Sigmoid colon (tissue), 7 donors: ENCODE data around the gene AMH. TPM values are rescaled to one million over a fixed set of nuclear protein-coding genes. Genes with fewer than 3 reads are reported as not detected.

ENCODE experiments used
- DNase-seq: peaks from one replicate; pipeline ENCODE4 v3.0.0-alpha.2; 2019
- H3K27ac ChIP-seq, 4 donors: fragments of 200-600 bp; sonication (generic); one replicate each; pipeline ENCODE4 v1.5.1; 2016 to 2019; ENCODE audit warnings: mild to moderate bottlenecking in 1 of 4
- H3K27me3 ChIP-seq, 3 donors: fragments of 200-600 bp; sonication (generic); one replicate each; pipeline ENCODE4 v1.5.1; 2019; ENCODE audit warnings: mild to moderate bottlenecking in 1 of 3
- H3K36me3 ChIP-seq, 4 donors: fragments of 200-600 bp; sonication (generic); one replicate each; pipeline ENCODE4 v1.5.1; 2016 to 2019
- H3K4me1 ChIP-seq, 4 donors: fragments of 200-600 bp; sonication (generic); one replicate each; pipeline ENCODE4 v1.5.1; 2017 to 2019
- H3K4me3 ChIP-seq, 4 donors: fragments of 200-600 bp; sonication (generic); one replicate each; pipeline ENCODE4 v1.5.1; 2017 to 2019; ENCODE audit warnings: mild to moderate bottlenecking in 2 of 4, moderate library complexity in 1 of 4
- H3K9me3 ChIP-seq, 4 donors: fragments of 200-600 bp in 3 of 4; sonication (generic) in 3 of 4; one replicate each; pipeline versions ENCODE4 v1.5.1 to v1.6.1; 2013 to 2019
- EP300 ChIP-seq, 4 donors: sonication (generic); formaldehyde crosslinking; IDR thresholded peaks; one replicate each; pipeline ENCODE4 v1.6.1; 2017; ENCODE audit warnings: antibody characterized with exemption in 4 of 4
- POLR2A ChIP-seq, 2 donors: fragments of 450-650 bp; IDR thresholded peaks; one replicate each; pipeline ENCODE4 v1.6.1; 2016; ENCODE audit warnings: antibody characterized with exemption in 2 of 2, mild to moderate bottlenecking in 2 of 2, moderate library complexity in 2 of 2
- POLR2AphosphoS5 ChIP-seq, 4 donors: sonication (generic); formaldehyde crosslinking; IDR thresholded peaks; one replicate each; pipeline ENCODE4 v1.6.1; 2017; ENCODE audit warnings: antibody characterized with exemption in 4 of 4
- WGBS, 2 donors: extraction: QIAGEN DNeasy Blood & Tissue Kit; methylation state at CpG; one replicate each; pipeline ENCODE4 v1.1.7; 2013; 5-methylcytosine and 5-hydroxymethylcytosine counted together
- intact Hi-C: fragments of 100-400 bp; cut with DNase I; formaldehyde crosslinking; loops from one replicate; pipeline ENCODE4 v1.15.1; 2023
- polyA plus RNA-seq, 3 donors: library from polyadenylated mRNA; stranded (reverse); fragments of 200-250 nt; gene quantifications; one replicate each; pipeline ENCODE4 v1.2.3, GENCODE V29; 2013
- total RNA-seq, 4 donors: library from RNA; depleted of rRNA; stranded (reverse); fragments of >200 nt; gene quantifications; one replicate each; pipeline ENCODE4 v1.1.0, GENCODE V29; 2016
- TF ChIP-seq, protein P1 (sequence below), 4 experiments: fragments of 450-650 bp in 3 of 4; fragments of 200-600 bp in 1 of 4; IDR thresholded peaks; one replicate each; pipeline ENCODE4 v1.5.1; 2016 to 2019; ENCODE audit warnings: antibody characterized with exemption in 4 of 4, mild to moderate bottlenecking in 3 of 4, moderate library complexity in 2 of 4
- donor health status: healthy with polysubstance abuse.
- donor health status: Bipolar disorder and iron deficiency.
- donor health status: healthy.

Gene AMH
- total and polyA plus RNA-seq, 7 donors, result 0.69 to 3.3 (median 1.8) TPM; not detected in 2

DNA sequence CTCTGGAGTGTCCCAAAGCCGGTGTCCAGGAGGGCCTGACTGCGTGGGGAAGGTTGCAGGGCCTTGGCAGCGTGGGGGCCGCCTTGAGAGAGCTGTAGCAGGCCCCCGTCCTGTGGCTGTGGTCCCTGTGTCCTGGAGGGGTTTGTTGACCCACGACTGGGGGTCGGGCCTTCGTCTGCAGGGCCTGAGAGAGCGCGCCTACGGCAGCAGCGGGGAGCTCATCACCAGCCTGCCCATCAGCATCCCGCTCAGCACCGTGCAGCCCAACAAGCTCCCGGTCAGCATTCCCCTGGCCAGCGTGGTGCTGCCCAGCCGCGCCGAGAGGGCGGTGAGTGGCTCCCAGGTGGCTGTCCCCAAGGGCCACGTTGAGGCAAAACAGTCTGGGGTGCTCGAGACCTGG lies 31.5 kb upstream of the AMH start:
- peaks cover 27 to 94% (median 55%) of the 10 kb centered on the region in 4 donors for H3K36me3 ChIP-seq
- intact Hi-C loops, result no loop called here
- TF ChIP-seq POLR2AphosphoS5 (IDR thresholded peaks at IDR 0.05), result no peak
- DNase-seq, result no peak
- no peaks in the 10 kb centered on the region for H3K27me3 ChIP-seq
- peaks cover 0 to 11% (median 0%) of the 10 kb centered on the region in 4 donors for H3K4me1 ChIP-seq
- H3K27ac ChIP-seq, result no peak overlapping the region
- 97 to 98% methylated on average over 22 of the region's 22 CpGs for WGBS, 2 donors
- H3K9me3 ChIP-seq, result no peaks in the 10 kb centered on the region
- H3K4me3 ChIP-seq, result no peak overlapping the region

DNA sequence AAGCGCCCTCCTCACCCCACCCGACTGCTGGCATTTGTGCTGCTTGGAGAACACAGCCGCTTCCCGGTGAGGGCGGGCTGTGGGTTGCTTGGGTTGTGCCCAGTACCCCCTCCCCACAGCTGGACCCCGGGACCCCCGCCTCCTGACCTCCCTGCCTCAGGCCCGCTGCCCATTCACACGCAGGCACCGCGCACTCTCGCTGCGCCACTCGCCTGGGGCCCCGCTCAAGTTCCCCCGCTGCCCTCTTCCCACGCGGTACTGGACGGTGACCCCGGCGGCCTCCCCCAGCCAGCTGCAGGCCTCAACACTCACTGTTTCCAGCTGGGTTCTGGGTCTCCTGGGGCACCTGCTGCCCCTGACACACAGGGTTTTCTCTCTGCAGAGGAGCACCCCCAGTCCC lies 29.4 kb upstream of the AMH start:
- Histone ChIP-seq H3K27ac (no peak overlapping the region), H3K36me3 (peaks cover 21 to 94% (median 43%) of the 10 kb centered on the region in 4 donors), H3K4me3 (no peak overlapping the region), H3K4me1 (peaks cover 0 to 11% (median 0%) of the 10 kb centered on the region in 4 donors), H3K27me3 (no peaks in the 10 kb centered on the region), H3K9me3 (no peaks in the 10 kb centered on the region)
- intact Hi-C loops, result no loop called here
- TF ChIP-seq EP300 (IDR thresholded peaks at IDR 0.05), result no peak
- TF ChIP-seq, protein P1, sequence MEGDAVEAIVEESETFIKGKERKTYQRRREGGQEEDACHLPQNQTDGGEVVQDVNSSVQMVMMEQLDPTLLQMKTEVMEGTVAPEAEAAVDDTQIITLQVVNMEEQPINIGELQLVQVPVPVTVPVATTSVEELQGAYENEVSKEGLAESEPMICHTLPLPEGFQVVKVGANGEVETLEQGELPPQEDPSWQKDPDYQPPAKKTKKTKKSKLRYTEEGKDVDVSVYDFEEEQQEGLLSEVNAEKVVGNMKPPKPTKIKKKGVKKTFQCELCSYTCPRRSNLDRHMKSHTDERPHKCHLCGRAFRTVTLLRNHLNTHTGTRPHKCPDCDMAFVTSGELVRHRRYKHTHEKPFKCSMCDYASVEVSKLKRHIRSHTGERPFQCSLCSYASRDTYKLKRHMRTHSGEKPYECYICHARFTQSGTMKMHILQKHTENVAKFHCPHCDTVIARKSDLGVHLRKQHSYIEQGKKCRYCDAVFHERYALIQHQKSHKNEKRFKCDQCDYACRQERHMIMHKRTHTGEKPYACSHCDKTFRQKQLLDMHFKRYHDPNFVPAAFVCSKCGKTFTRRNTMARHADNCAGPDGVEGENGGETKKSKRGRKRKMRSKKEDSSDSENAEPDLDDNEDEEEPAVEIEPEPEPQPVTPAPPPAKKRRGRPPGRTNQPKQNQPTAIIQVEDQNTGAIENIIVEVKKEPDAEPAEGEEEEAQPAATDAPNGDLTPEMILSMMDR (IDR thresholded peaks at IDR 0.05), result no peak
- TF ChIP-seq POLR2A (IDR thresholded peaks at IDR 0.05), result no peak
- no peak for TF ChIP-seq POLR2AphosphoS5 (IDR thresholded peaks at IDR 0.05)
- 94 to 96% methylated on average over 21 of the region's 21 CpGs for WGBS, 2 donors
- no peak for DNase-seq

DNA sequence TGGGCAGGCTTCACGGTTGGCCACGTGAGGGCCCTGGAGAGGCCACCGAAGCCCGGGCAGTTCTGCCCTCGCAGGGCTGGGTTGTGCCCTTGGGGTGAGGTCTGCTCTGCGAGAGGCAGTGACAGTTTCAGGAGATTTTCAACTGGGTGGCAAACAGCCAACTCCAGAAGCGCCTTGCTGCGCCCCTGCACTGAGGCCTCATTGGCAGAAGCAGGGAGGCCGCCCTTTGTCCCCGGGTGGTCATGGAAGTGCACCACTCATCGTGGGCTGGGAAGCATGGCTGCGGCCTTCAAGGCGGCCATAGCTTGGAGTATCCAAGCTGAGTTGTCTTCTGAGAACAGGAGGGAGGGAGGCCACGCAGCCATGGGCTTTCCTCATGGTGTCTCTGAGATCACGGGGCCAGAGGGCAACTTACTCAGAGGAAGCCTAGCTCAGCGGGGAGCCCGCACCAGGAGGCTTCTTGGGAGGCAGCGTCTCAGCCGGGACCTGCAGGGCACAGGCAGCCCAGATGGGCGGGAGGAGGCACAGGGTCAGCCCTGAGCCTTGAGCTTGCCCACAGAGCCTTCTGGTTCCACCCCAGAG lies 27.8 kb upstream of the AMH start:
- H3K9me3 ChIP-seq, result no peaks in the 10 kb centered on the region
- no peak for DNase-seq
- peaks cover 0 to 11% (median 0%) of the 10 kb centered on the region in 4 donors for H3K4me1 ChIP-seq
- intact Hi-C loops, result no loop called here
- H3K4me3 ChIP-seq, result no peak overlapping the region
- H3K36me3 ChIP-seq, result peaks cover 22 to 94% (median 48%) of the 10 kb centered on the region in 4 donors
- no peaks in the 10 kb centered on the region for H3K27me3 ChIP-seq
- peak overlapping the region in 1 of 4 donors; percentile 33 for H3K27ac ChIP-seq
- TF ChIP-seq EP300 (IDR thresholded peaks at IDR 0.05) (no peak), POLR2AphosphoS5 (IDR thresholded peaks at IDR 0.05) (no peak), POLR2A (IDR thresholded peaks at IDR 0.05) (no peak)
- TF ChIP-seq, protein P1 (IDR thresholded peaks at IDR 0.05), result no peak
- 92 to 94% methylated on average over 20 of the region's 20 CpGs for WGBS, 2 donors

DNA sequence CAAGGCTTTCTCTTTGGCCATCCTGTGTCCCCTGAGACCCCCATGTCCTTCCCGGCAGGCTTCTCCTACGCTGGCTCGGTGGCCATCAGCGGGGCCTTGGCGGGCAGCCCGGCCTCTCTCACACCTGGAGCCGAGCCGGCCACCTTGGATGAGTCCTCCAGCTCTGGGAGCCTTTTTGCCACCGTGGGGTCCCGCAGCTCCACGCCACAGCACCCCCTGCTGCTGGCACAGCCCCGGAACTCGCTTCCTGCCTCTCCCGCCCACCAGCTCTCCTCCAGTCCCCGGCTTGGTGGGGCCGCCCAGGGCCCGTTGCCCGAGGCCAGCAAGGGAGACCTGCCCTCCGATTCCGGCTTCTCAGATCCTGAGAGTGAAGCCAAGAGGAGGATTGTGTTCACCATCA lies 27.2 kb upstream of the AMH start:
- intact Hi-C loops, result no loop called here
- WGBS, 2 donors, result 91 to 94% methylated on average over 20 of the region's 20 CpGs
- Histone ChIP-seq H3K27me3 (no peaks in the 10 kb centered on the region), H3K4me3 (no peak overlapping the region), H3K27ac (peak overlapping the region in 1 of 4 donors; percentile 33), H3K9me3 (no peaks in the 10 kb centered on the region), H3K4me1 (peaks cover 0 to 11% (median 0%) of the 10 kb centered on the region in 4 donors), H3K36me3 (peaks cover 19 to 94% (median 48%) of the 10 kb centered on the region in 4 donors)
- TF ChIP-seq, protein P1 (IDR thresholded peaks at IDR 0.05), result peak in 2 of 4 experiments; percentile 19 to 24
- TF ChIP-seq POLR2A (IDR thresholded peaks at IDR 0.05), result no peak
- no peak for DNase-seq

DNA sequence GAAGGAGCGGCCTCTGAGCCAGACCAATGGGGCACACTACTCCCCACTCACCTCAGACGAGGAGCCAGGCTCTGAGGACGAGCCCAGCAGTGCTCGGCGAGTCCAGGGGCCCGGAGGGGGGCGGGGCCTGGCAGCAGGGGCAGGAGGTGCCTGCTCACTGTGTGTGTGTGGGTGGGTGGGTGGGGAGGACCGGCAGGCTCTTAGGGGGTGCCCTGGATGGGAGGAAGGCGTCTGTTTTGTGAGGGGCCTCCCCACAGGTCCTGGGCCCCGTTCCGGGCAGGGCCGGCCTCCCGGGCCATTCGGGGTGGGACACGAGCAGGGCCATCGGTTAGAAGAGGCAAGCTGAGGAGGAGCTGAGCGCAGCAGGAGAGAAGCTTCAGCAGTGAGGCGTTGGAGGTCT lies 25.7 kb upstream of the AMH start:
- TF ChIP-seq EP300 (IDR thresholded peaks at IDR 0.05) (no peak), POLR2A (IDR thresholded peaks at IDR 0.05) (no peak), POLR2AphosphoS5 (IDR thresholded peaks at IDR 0.05) (no peak)
- TF ChIP-seq, protein P1 (IDR thresholded peaks at IDR 0.05), result no peak
- H3K4me3 ChIP-seq, result no peak overlapping the region
- peaks cover 12 to 94% (median 40%) of the 10 kb centered on the region in 4 donors for H3K36me3 ChIP-seq
- peaks cover 0 to 11% (median 0%) of the 10 kb centered on the region in 4 donors for H3K4me1 ChIP-seq
- no peak for DNase-seq
- H3K27me3 ChIP-seq, result no peaks in the 10 kb centered on the region
- H3K9me3 ChIP-seq, result no peaks in the 10 kb centered on the region
- WGBS, 2 donors, result 90% methylated on average over 18 of the region's 18 CpGs
- H3K27ac ChIP-seq, result no peak overlapping the region
- intact Hi-C loops, result no loop called here
